Stimulated activated CD4-positive, alpha-beta T cell treated with anti-CD3 and anti-CD28 coated beads, Interleukin-12 subunit alpha, Interleukin-12 subunit beta, amount 100 ng/mL, for 48 hours (primary cell): ENCODE measurements around the gene CPA5.

Experiments used
- DNase-seq, 3 donors: peaks; one replicate each; pipeline ENCODE4 v3.0.0-alpha.2; 2020; ENCODE audit warnings: low read depth in 2 of 3, low spot score in 1 of 3

The CPA5 gene

DNA sequence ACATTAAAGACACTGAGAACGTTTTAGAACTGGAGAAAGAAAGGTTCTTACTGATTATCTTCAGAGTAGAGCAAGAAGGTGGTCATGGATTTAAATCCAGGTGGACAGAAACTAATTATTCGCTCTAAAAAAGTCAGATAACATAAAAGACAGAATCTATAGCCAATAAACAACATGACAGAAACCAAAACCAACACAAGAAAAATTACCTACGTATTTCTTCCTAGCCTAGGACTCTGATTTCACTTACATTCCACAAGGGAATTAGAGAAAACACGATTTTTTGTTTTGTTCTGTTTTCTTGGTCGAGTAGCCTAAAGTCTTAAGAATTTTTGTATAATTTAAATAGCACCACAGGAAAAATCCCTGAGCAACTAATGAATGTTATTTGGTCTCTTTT lies 50.8 kb downstream of the CPA5 start:
- DNase-seq: no peak

GRCh38 chr7:130396109-130396508 lies 51.5 kb downstream of the CPA5 start:
- no peak for DNase-seq

DNA sequence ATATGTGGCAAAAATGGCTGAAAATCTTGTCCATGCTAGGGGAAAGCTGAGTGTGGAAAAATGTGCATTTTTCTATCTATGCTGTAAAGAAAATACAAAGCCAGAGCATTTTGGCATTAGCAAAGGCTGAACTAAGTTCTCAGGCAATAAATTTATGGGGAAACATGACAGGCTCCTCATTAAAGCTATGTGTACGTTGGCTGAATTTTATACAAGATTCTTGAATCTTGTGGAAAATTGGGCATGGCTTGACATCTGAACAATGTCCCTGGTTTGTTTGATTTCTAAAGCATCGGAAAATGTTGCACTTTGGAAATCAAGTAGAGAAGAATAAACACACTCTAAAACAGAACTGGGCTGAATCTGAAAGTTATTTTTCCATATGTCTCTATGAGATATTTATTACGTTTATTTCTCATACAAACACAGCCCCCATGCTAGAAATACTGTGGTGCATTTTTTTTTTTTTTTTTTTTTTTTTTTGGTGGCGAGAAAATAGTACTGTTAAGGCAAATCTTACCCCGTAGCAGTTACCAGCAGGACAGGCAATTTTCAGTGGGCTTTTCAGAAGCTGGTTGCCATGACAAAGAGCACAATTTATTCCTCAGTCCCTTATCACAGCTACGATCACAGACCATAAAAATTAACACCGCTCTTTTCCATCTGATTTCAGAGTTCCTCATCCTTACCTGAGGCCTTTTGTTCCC lies 52.6 kb downstream of the CPA5 start:
- DNase-seq: no peak

DNA sequence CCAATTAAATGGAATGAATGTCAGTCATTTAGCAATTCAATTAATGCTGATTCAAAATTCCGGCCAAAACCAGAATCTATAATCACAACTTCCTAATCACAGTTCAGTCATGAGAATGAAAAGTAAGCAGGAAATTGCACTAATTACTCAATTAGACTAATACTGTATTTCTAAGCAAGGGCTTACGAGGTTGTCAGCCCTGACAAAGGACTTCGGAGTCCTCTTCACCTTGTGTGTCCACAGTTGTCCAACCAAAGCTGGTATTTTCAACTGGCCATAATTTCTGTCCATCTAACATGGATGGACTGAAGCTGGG lies 53.1 kb downstream of the CPA5 start:
- no peak for DNase-seq

DNA sequence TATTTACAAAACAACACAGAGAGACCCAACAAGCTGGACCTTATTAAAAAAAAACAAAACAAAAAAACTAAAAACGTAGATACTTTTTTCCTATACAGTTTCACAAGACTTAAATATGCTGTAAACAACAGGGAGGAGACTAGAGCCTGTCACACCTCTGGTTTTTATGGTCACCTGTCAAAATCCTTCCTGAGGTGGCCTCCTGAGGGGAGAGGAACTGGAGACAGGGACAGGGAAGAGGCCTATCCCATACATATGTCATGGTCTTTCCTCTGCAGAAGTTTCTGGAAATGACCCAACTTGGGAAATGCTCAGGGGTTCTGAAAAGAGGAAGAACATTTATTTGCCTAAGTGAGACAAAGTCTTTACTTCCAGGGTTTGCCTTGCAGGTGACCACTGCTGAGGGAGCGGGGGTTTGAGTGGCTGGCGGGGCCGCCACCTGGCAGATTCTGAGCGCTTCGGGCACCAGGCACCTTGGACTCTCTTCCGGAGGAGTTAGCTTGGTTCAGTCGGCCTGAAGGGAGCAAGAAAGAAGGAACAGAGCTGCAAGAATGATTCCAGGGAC lies 54.0 kb downstream of the CPA5 start:
- no peak for DNase-seq

- DNase-seq: no peak
These were observed 55.5 kb downstream of the CPA5 start for GRCh38 chr7:130400120-130400572.

DNA sequence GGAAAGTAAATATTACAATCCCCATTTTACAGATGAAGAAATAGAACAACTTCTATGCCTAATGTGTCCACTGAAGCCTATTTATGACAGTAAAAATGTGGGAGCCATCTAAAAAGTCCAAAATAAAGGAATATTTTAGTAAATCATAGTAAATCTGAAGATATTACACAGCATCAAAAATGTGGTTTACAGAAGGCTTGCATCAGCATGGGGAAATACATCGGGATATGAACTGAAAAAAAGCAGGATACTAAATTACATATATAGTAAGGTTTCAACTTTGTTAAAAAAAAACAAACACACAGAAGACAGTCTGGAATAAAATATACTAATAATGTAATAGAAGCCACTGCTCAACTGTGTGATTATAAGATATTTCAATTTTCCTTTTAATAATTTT lies 56.5 kb downstream of the CPA5 start:
- no peak for DNase-seq

GRCh38 chr7:130401578-130401977 lies 57.0 kb downstream of the CPA5 start:
- no peak for DNase-seq

DNA sequence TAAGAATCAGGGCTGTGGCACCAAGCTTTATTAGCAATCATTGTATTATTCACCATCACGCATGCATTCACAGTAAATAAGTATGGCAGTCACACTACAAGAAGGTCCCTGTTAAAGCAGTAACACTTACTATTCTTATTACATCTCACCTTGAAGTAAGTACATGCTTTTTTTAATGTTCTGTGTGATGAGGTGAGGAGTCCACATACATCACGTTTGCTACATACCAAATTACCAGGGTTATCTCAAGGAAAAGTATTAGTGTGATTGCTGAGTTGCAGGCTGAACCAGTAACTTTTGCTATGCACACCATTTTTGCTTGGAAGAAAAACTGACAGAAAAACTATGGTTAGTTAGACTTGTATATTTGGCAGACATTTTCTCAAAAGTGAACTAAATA lies 60.4 kb downstream of the CPA5 start:
- DNase-seq: no peak

GRCh38 chr7:130409067-130409711 lies 64.6 kb downstream of the CPA5 start:
- DNase-seq: no peak

DNA sequence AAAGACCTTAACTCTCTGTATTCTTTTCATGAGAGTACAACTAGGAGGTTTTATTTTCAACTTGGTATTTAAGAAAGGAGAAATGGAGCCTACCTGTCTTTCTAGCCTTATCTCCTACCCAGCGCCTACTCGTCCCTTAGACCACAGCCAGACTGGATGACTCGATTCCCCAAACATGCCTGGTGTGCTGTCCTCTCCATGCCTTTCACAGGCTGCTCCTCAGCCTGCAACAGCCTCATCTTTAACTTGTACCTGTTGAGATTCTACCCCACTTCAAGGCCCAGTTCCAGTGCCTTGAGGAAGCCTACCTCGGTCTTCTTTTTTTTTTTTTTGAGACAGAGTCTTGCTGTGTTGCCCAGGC lies 65.1 kb downstream of the CPA5 start:
- no peak for DNase-seq

DNA sequence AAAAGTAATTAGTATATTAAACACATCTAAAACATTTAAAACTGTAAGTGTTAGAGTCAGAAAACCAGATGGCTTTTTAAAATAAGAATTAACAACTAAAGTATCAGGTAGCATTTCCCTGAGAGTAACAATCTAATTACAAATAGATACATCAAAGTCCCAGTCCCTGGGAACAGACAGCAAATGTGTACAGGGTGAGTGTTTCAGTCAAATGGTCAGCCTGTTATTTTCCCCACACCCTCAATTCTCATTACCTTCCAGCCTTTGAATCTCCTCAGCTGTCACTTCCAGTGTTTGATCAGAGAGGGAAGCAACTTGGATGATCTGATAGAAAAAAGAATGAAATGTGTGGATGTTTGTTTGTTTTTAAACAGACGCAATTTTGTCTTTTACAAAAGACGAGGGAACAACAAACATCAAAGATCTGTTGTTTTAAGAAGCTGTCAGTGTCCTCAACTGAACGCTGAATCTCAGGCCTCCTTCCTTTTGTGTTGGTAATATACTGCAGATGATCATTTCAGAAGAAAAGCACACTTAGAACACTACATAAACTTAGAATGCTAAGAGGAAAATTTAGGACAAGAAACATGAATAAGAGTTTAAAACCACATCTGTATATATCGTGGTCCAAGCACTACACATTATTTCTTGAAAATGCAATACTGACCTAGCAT lies 66.4 kb downstream of the CPA5 start:
- DNase-seq: no peak

- no peak for DNase-seq
These were observed 68.6 kb downstream of the CPA5 start for GRCh38 chr7:130413201-130413600.

DNA sequence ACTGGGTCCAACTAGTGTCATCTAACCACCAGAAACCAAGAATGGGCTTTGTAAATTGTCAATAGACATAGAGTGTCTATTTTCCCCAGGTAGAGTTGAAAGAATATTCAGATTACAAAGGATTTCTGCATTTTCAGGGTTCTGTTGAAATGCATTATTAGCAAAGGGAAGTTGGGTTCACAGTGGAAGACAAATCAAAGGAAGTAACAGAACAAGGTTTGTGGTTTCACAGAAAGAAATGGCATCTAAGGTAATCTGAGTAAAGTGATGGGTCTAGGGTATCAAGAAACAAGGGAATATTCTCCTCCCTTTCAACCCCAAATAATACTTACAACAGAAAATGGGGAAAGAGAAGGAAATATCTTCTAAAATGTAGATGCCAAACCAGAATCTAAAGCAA lies 70.4 kb downstream of the CPA5 start:
- DNase-seq: no peak

- no peak for DNase-seq
These were observed 72.6 kb downstream of the CPA5 start for GRCh38 chr7:130417213-130417612.

DNA sequence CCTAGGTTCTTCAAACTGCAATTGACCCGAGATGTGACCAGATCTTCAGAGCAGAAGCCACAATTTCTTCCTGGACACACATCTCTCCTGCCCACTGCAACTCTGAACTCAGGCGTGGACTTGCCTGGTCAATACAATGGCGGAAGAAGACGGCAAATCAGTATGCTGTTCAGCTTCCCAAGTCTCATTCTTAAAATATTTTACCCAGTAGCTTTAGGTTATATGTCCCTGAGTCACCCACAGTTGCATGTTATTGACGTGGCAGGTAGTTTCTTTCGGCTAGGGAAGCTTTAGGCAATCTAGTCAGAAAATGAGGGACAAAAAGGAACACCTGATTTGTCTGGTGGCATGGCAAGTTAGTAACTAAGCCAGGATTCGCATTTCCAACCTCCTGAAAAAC lies 73.7 kb downstream of the CPA5 start:
- no peak for DNase-seq
